GM21786 (cell line): ENCODE data around the gene ADAR.
"Not testable (repeated sequence)": the region's sequence is repeated elsewhere in the genome, so short reads cannot be mapped to it uniquely, and the experiment has no call there.

Source experiments
- ATAC-seq: cut with Tn5 transposase; IDR thresholded peaks from one replicate; pipeline ENCODE4 v1.9.1; 2021; ENCODE audit not compliant: unreplicated experiment

ADAR gene

DNA sequence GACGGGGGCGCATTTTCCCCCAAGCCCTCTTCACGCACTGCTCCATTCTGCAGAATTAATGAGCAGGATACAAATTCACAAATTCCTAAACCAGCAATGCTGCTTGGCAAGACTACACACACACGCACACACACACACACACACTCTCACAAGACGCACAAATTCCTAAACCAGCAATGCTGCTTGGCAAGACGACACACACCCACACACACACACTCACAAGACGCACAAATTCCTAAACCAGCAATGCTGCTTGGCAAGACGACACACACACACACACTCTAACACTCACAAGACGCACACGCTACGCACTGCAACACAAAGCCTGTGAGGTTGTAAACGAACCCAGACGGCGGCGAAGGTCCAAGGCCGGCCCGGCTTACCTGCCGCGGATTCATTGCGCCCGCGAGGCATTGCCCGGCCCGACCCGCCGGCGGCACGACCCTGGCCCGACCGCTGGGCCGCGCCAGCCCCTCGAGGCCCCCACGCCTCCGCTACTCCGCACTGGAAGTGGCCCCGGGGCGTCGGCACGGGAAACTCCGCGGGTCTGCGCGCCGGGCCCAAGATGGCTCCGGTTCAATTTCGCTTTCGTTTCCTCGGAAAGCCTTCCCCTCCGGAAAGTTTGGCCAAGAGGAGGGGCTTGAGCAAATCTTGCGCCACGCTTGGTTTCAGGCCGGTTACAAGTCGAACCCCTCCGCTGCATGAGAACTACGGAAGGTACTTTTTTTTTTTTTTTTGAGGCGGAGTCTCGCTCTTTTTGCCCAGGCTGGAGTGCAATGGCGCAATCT, at the start of gene ADAR:
Gene ADAR, minus strand, starts transcription at position 578 of the 788 bp plus-strand sequence. Its CDS starts 180 bp downstream, at position 398.
- peak; percentile 62 for ATAC-seq

- no peak for ATAC-seq
Measured at GRCh38 chr1:154657556-154657955, 49.6 kb upstream of the ADAR start.

GRCh38 chr1:154652893-154653292, 44.9 kb upstream of the ADAR start:
- no peak for ATAC-seq

GRCh38 chr1:154644724-154645123, 36.7 kb upstream of the ADAR start:
- ATAC-seq = not testable (repeated sequence)

- no peak for ATAC-seq
Measured at GRCh38 chr1:154641534-154641933, 33.5 kb upstream of the ADAR start.

DNA sequence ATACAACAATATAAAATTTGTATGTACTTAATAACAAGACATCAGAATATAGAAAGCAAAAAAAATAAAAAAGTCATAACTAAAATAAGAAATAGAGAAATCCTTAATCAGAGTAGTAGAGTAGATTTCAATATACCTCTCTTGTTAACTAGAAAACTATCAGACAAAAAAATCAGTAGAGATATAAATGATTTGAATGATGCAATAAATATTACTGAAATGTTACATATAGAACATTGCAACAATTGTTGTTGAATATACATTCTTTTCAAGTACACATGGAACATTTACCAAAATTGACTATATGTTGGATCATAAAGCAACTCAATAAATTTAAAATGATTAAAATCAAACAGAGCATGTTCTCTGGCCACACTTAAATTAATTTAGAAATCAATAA, 31.9 kb upstream of the ADAR start:
- no peak for ATAC-seq

GRCh38 chr1:154635171-154635570, 27.2 kb upstream of the ADAR start:
- no peak for ATAC-seq

DNA sequence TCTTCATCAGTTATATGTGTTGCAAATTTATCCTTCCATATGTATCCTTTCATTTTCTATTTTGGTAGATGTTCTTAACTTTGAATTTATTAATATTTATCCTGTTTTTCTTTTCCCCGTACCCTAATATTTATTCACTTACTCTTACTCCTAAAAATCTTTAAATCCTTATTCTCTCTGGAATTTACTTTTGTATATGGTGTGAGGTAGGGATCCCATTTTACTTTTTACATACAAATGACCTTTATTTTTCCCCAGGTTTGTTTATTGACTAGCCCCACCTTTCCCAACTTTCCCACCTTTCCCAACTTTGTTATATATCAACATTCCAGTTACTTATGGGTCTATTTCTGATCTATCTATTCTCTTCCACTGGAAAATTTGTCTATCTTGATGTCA, 21.7 kb upstream of the ADAR start:
- ATAC-seq = no peak

DNA sequence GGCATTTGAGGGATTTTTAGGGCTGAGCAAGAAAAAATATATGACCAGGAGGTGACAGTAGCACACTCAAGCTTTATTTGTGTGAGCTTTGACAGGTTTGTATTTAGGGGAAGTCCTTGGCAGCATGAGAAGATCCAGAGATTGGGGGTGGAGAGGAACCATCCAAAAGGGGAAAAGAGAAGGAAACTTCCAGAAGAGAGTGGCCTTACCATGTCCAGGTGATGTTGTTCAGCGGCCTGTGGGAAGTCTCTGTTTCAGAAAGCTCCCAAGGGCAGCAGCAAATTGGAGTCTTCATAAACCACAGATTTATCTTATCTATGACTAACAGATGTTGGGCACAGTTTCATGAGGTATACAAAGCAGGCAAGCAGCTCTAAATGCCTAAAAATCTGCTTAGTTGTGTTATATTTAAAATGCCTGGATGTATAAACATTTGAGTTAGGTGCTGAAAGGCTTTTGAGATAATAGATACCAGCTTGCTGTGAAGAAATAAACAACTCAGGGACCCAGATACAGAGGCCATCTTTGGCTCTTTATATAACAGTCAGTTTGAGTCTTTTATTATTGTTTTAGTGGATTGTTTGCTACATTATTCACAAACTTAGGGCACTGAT, 21.2 kb upstream of the ADAR start:
- ATAC-seq = no peak

DNA sequence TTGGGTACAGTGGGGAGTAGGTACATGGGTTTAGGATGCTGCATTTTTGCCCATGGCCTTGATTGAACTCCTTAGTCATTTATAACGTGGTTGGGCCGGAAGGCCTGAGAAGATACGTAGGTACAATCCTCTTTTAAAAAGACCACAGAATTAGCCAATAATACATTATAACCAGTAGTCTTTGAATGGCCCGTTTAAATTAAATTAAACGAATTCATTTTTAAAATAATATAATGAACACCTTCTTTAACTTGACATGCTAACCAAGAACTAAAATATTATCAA, 20.1 kb upstream of the ADAR start:
- ATAC-seq = no peak

DNA sequence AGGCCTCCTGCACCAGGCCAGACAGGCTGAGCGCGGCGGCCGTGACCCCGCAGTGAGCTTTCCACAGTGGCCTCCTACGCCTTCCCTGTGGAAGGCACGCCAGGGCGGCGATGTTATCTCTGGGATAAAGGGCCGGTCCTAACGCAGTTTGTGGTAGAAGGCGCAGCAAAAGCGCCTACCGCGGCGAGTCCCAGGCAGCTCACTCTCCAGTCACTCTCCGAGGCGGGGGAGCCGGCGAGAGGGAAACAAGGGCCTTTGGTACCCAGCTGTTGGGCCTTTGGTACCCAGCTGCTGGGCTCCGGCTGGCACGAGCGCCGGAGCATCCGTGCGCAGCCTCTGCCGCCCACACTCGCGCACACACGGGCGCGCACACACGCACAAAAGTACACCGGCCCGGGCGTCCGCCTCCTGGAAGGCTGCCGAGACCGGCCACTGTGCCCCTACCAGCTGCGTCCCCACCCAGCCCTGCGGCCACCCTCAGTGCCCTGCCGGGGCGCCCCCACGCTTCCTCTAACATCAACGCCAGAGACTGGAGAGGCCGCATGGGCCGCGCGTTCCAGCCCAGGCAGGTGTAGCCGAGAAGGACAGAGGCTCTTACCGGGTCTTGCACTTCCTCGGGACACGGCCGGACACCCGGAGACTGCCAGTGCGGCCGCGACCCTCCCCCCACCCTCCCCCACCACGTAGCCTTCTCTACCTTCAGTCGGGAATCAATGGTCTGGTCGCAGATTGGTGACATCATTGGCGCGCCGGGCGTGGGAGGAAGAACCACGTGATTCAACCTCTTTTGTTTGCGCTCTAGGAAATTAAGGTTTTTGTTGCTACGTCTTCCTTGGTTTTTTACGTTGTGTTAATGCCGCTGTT, 19.5 kb upstream of the ADAR start:
- peak; percentile 58 for ATAC-seq

DNA sequence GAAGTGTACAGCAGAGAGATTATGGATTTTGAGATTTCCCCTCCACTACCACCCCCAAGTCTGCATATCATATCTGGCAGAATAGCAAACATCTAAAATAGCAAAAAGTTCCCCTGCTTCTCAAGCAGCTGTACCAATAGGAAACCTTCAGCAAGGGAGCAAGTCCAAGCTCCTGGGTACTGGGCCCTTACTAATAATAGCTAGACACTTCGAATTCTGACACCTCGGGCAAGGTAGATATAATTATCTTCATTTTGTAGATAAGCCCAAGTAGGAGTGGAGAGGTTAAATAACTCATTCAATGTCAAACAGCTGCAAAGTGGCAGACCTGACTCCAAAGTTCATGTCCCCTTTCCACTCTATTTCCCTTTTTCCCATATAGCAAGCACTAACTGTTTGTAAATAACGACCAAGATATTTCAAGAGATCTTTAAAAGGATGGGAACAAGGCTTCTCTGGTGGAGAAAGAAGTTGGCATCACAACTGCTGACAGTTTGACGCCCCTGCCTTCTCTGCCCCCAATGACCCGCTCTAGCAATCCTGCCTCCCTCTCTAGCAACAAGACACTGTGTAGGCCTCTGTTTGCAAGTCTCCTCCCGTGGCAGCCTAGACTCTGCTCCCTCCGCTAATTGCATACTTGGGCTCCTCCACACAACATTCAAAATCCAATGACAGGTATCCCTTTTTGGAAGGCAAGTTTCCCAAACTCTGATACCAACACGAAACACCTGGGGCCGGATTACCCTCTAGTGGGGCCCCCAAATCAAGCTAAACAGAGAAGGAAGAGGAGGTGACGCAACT, 18.7 kb upstream of the ADAR start:
- no peak for ATAC-seq

- no peak for ATAC-seq
Measured at GRCh38 chr1:154624746-154625643, 17.0 kb upstream of the ADAR start.

GRCh38 chr1:154623358-154623757, 15.4 kb upstream of the ADAR start:
- no peak for ATAC-seq

GRCh38 chr1:154622503-154623039, 14.6 kb upstream of the ADAR start:
- ATAC-seq = no peak

- ATAC-seq = no peak
Measured at GRCh38 chr1:154621875-154622274, 13.9 kb upstream of the ADAR start.

- ATAC-seq = no peak
Measured at GRCh38 chr1:154620751-154621150, 12.8 kb upstream of the ADAR start.

- no peak for ATAC-seq
Measured at GRCh38 chr1:154619181-154619948, 11.4 kb upstream of the ADAR start.
